ENCODE data around the gene USH2A. TPM values are rescaled to one million over a fixed set of nuclear protein-coding genes. Genes with fewer than 3 reads are reported as not detected.

Gene USH2A
- total and polyA plus RNA-seq, 8 donors: 0.37 to 0.58 TPM; not detected in 6

DNA sequence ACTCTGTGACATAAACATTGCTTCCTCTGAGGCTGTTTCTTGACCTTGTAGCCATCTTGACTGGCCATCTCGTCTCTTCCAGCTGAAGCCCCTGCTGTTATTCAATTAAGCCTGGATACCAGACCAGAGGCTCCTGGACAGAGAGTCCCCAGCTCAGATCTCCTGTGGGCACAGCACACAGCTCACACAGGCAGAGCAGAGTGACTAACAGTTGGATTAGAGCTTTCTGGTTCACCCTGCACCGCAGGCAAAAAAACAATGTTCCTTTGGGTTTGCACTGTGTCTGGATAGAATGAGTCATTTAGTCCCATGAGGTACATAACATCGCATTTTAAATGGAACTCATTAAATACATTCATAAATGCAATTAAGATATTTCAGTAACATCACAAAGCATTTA lies 33.4 kb upstream of the USH2A start:
- intact Hi-C loops (cut with DNase I; ENCODE audit: low total_unique reads): no loop called here
- peaks cover 0 to 1% (median 0%) of the 10 kb centered on the region in 4 donors for H3K4me1 ChIP-seq
- WGBS, 5 donors: 69 to 89% (median 86%) methylated on average over 3 of the region's 3 CpGs
- no peak for DNase-seq
- no peaks in the 10 kb centered on the region for H3K9me3 ChIP-seq
- no peaks in the 10 kb centered on the region for H3K27me3 ChIP-seq
- TF ChIP-seq, protein P1, sequence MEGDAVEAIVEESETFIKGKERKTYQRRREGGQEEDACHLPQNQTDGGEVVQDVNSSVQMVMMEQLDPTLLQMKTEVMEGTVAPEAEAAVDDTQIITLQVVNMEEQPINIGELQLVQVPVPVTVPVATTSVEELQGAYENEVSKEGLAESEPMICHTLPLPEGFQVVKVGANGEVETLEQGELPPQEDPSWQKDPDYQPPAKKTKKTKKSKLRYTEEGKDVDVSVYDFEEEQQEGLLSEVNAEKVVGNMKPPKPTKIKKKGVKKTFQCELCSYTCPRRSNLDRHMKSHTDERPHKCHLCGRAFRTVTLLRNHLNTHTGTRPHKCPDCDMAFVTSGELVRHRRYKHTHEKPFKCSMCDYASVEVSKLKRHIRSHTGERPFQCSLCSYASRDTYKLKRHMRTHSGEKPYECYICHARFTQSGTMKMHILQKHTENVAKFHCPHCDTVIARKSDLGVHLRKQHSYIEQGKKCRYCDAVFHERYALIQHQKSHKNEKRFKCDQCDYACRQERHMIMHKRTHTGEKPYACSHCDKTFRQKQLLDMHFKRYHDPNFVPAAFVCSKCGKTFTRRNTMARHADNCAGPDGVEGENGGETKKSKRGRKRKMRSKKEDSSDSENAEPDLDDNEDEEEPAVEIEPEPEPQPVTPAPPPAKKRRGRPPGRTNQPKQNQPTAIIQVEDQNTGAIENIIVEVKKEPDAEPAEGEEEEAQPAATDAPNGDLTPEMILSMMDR (IDR thresholded peaks at IDR 0.05): no peak
- TF ChIP-seq POLR2AphosphoS5 (IDR thresholded peaks at IDR 0.05) (no peak), POLR2A (IDR thresholded peaks at IDR 0.05) (no peak), EP300 (IDR thresholded peaks at IDR 0.05) (no peak)
- H3K4me3 ChIP-seq: no peak overlapping the region
- H3K36me3 ChIP-seq: no peaks in the 10 kb centered on the region
- no peak overlapping the region for H3K27ac ChIP-seq

GRCh38 chr1:216453777-216454176 lies 30.5 kb upstream of the USH2A start:
- Histone ChIP-seq H3K27ac (no peak overlapping the region), H3K4me1 (no peaks in the 10 kb centered on the region), H3K27me3 (no peaks in the 10 kb centered on the region), H3K36me3 (no peaks in the 10 kb centered on the region), H3K4me3 (no peak overlapping the region), H3K9me3 (no peaks in the 10 kb centered on the region)
- WGBS, 5 donors: 54 to 78% (median 63%) methylated on average over 2 of the region's 2 CpGs
- DNase-seq: no peak
- intact Hi-C loops (cut with DNase I; ENCODE audit: low total_unique reads): no loop called here
- TF ChIP-seq EP300 (IDR thresholded peaks at IDR 0.05) (no peak), POLR2AphosphoS5 (IDR thresholded peaks at IDR 0.05) (no peak), POLR2A (IDR thresholded peaks at IDR 0.05) (no peak)
- TF ChIP-seq, protein P1 (IDR thresholded peaks at IDR 0.05): no peak

DNA sequence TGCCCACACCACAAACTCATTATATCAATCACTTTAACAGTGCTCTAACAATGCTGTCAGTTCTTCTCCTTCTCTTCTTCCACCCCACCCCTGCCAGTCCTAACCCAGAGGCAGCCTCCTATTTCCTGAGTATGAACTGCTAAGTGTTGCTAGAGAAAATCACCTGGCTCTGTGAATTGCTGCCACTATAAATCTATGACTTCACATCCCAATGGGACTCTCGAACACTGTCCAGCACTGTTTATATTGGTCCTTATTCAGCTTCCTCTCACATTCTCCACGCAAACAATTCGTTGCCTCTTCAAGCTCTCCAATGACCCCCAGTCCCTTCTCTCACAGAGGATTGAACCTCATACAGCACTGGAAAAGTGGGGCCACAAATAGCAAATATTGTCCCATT lies 27.0 kb upstream of the USH2A start:
- intact Hi-C loops (cut with DNase I; ENCODE audit: low total_unique reads): no loop called here
- 64 to 77% (median 70%) methylated on average over 3 of the region's 3 CpGs for WGBS, 5 donors
- H3K36me3 ChIP-seq: no peaks in the 10 kb centered on the region
- no peak for DNase-seq
- no peaks in the 10 kb centered on the region for H3K27me3 ChIP-seq
- no peak overlapping the region for H3K27ac ChIP-seq
- H3K9me3 ChIP-seq: no peaks in the 10 kb centered on the region
- TF ChIP-seq POLR2A (IDR thresholded peaks at IDR 0.05) (no peak), POLR2AphosphoS5 (IDR thresholded peaks at IDR 0.05) (no peak), EP300 (IDR thresholded peaks at IDR 0.05) (no peak)
- TF ChIP-seq, protein P1 (IDR thresholded peaks at IDR 0.05): no peak
- H3K4me3 ChIP-seq: no peak overlapping the region
- H3K4me1 ChIP-seq: no peaks in the 10 kb centered on the region

- H3K9me3 ChIP-seq: no peaks in the 10 kb centered on the region
- H3K4me1 ChIP-seq: no peaks in the 10 kb centered on the region
- H3K27me3 ChIP-seq: no peaks in the 10 kb centered on the region
- no peak overlapping the region for H3K27ac ChIP-seq
- DNase-seq: peak in 1 of 2 donors; percentile 10
- TF ChIP-seq, protein P1 (IDR thresholded peaks at IDR 0.05): no peak
- TF ChIP-seq POLR2A (IDR thresholded peaks at IDR 0.05): no peak
- TF ChIP-seq EP300 (IDR thresholded peaks at IDR 0.05): no peak
- no peak for TF ChIP-seq POLR2AphosphoS5 (IDR thresholded peaks at IDR 0.05)
- no peak overlapping the region for H3K4me3 ChIP-seq
- no peaks in the 10 kb centered on the region for H3K36me3 ChIP-seq
- intact Hi-C loops (cut with DNase I; ENCODE audit: low total_unique reads): no loop called here
Observed at GRCh38 chr1:216448011-216448510, 24.8 kb upstream of the USH2A start.
